Natural killer cell (primary cell): ENCODE data around the gene EPHA6. TPM values are rescaled to one million over a fixed set of nuclear protein-coding genes. Genes with fewer than 3 reads are reported as not detected.

Source experiments
- ATAC-seq, 3 donors: fragments of 150-1000 bp in 2 of 3; fragments of 200-7000 bp in 1 of 3; cut with Tn5 transposase; 1 replicate in 1 of 3; 2 replicates in 2 of 3; pipeline ENCODE4 v1.10.0; 2021; ENCODE audit warnings: mild to moderate bottlenecking in 2 of 3, moderate library complexity in 2 of 3
- DNase-seq, 2 donors: peaks; one replicate each; pipeline versions ENCODE4 v3.0.0 to v3.0.0-alpha.2; 2013 to 2021; ENCODE audit warnings: mixed read lengths in 1 of 2
- H3K27ac ChIP-seq: one replicate; pipeline ENCODE4 v1.5.1; 2013; ENCODE audit warnings: mild to moderate bottlenecking, low read length
- H3K27me3 ChIP-seq: one replicate; pipeline ENCODE4 v1.6.1; 2013; ENCODE audit warnings: low read length; ENCODE audit not compliant: control insufficient read depth, insufficient read depth
- H3K36me3 ChIP-seq: one replicate; pipeline ENCODE4 v1.6.1; 2013; ENCODE audit warnings: low read length; ENCODE audit not compliant: control insufficient read depth, insufficient read depth
- H3K4me1 ChIP-seq: one replicate; pipeline ENCODE4 v1.6.1; 2013; ENCODE audit warnings: low read length; ENCODE audit not compliant: control insufficient read depth, insufficient read depth
- H3K4me3 ChIP-seq: one replicate; pipeline ENCODE4 v1.5.1; 2013; ENCODE audit warnings: low read length
- H3K9me3 ChIP-seq: one replicate; pipeline ENCODE4 v1.6.1; 2013; ENCODE audit warnings: low read length; ENCODE audit not compliant: control insufficient read depth, insufficient read depth
- H3K27ac Mint-ChIP-seq, 2 donors: one replicate each; pipeline ENCODE4 v1.8.0; 2022; ENCODE audit warnings: mild to moderate bottlenecking in 2 of 2, mixed read lengths in 2 of 2, moderate library complexity in 1 of 2
- H3K27me3 Mint-ChIP-seq, 2 donors: one replicate each; pipeline ENCODE4 v1.8.0; 2022; ENCODE audit warnings: low read depth in 2 of 2, mixed read lengths in 2 of 2
- H3K36me3 Mint-ChIP-seq: one replicate; pipeline ENCODE4 v1.8.0; 2022; ENCODE audit warnings: mixed read lengths
- H3K4me1 Mint-ChIP-seq, 2 donors: one replicate each; pipeline ENCODE4 v1.8.0; 2022; ENCODE audit warnings: mixed read lengths in 2 of 2
- H3K4me3 Mint-ChIP-seq: one replicate; pipeline ENCODE4 v1.8.0; 2022; ENCODE audit warnings: mild to moderate bottlenecking, moderate library complexity, mixed read lengths
- H3K9me3 Mint-ChIP-seq, 2 donors: one replicate each; pipeline ENCODE4 v1.8.0; 2022; ENCODE audit warnings: mixed read lengths in 2 of 2
- WGBS: methylation state at CpG from one replicate; pipeline ENCODE4 v1.1.7; 2013; ENCODE audit warnings: missing lambda C conversion rate; ENCODE audit not compliant: insufficient coverage; 5-methylcytosine and 5-hydroxymethylcytosine counted together
- intact Hi-C: fragments of 100-400 bp; cut with micrococcal nuclease; formaldehyde crosslinking; loops from one replicate; pipeline ENCODE4 v1.14.2; 2022
- total RNA-seq, 4 donors: library from RNA; stranded (reverse); fragments of 120-200 nt in 1 of 4; gene quantifications; one replicate each; pipeline versions ENCODE4 v1.2.3 to v1.2.4, GENCODE V29; 2013 to 2022
- TF ChIP-seq, protein P1 (sequence below): fragments of 200-600 bp; IDR thresholded peaks from one replicate; pipeline ENCODE4 v1.8.0; 2022; ENCODE audit warnings: antibody characterized with exemption

Gene EPHA6
- total RNA-seq, 3 donors from 2014 or later (not counting 1 experiment from before 2014, with no cell fraction given), result not detected

DNA sequence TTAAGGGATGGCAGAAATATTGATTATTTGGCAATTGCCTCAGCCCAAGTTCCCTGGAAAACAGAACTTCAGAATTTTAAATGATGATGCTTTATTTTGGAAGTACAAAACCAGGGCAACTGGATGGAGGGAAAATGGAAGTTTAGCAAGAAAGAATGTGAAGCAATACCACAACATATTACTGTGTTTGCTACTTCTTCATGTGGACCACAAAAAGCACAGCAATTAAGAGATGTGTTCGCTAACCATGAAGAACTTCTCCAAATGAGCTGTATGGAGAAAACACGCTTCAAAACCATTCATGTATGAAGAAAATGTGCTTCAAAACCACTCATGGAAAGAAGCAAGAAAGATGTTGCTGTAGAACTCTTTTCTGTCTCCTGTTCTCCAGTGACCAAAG, 885.5 kb downstream of the EPHA6 start:
- H3K4me3 ChIP-seq, result no peak overlapping the region
- no peaks in the 10 kb centered on the region for H3K36me3 Mint-ChIP-seq
- WGBS, result 83% methylated on average over 2 of the region's 2 CpGs
- DNase-seq, result no peak
- TF ChIP-seq, protein P1, sequence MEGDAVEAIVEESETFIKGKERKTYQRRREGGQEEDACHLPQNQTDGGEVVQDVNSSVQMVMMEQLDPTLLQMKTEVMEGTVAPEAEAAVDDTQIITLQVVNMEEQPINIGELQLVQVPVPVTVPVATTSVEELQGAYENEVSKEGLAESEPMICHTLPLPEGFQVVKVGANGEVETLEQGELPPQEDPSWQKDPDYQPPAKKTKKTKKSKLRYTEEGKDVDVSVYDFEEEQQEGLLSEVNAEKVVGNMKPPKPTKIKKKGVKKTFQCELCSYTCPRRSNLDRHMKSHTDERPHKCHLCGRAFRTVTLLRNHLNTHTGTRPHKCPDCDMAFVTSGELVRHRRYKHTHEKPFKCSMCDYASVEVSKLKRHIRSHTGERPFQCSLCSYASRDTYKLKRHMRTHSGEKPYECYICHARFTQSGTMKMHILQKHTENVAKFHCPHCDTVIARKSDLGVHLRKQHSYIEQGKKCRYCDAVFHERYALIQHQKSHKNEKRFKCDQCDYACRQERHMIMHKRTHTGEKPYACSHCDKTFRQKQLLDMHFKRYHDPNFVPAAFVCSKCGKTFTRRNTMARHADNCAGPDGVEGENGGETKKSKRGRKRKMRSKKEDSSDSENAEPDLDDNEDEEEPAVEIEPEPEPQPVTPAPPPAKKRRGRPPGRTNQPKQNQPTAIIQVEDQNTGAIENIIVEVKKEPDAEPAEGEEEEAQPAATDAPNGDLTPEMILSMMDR, result no peak
- no peaks in the 10 kb centered on the region for H3K36me3 ChIP-seq
- no peaks in the 10 kb centered on the region for H3K4me1 Mint-ChIP-seq
- H3K27me3 ChIP-seq, result no peaks in the 10 kb centered on the region
- H3K4me3 Mint-ChIP-seq, result no peak overlapping the region
- H3K27ac ChIP-seq, result no peak overlapping the region
- H3K27ac Mint-ChIP-seq, result no peak overlapping the region
- H3K9me3 ChIP-seq, result no peaks in the 10 kb centered on the region
- intact Hi-C loops, result no loop called here
- no peak for ATAC-seq
- H3K27me3 Mint-ChIP-seq, result no peaks in the 10 kb centered on the region
- H3K9me3 Mint-ChIP-seq, result no peaks in the 10 kb centered on the region
- no peaks in the 10 kb centered on the region for H3K4me1 ChIP-seq

DNA sequence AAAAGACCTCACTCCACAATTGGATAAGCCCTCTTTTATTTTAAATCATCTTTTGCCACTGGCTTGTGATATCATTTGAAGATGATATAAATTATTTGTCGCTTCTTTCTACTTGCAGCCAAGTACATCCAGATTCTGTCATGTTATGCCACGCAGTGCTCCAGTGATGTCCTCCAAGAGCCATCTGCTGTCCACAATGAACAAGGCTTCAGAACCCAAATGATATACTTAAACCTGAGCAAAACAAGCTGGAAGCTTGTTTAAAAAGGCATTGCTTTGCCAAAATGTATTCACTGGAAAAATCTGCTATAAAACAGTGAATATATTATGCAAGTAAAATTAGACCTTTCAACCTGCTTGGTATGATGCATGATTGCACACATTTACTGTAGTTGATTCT, 891.4 kb downstream of the EPHA6 start:
- Histone ChIP-seq H3K9me3 (no peaks in the 10 kb centered on the region), H3K36me3 (no peaks in the 10 kb centered on the region), H3K4me1 (no peaks in the 10 kb centered on the region), H3K27ac (no peak overlapping the region), H3K4me3 (no peak overlapping the region), H3K27me3 (no peaks in the 10 kb centered on the region)
- Mint-ChIP-seq H3K27me3 (peaks cover 0 to 2% of the 10 kb centered on the region in 2 donors), H3K4me1 (no peaks in the 10 kb centered on the region), H3K27ac (no peak overlapping the region), H3K36me3 (no peaks in the 10 kb centered on the region), H3K4me3 (no peak overlapping the region), H3K9me3 (peaks cover 0 to 2% of the 10 kb centered on the region in 2 donors)
- 95% methylated on average over 2 of the region's 2 CpGs for WGBS
- ATAC-seq, result no peak
- TF ChIP-seq, protein P1, result no peak
- DNase-seq, result no peak
- intact Hi-C loops, result no loop called here

DNA sequence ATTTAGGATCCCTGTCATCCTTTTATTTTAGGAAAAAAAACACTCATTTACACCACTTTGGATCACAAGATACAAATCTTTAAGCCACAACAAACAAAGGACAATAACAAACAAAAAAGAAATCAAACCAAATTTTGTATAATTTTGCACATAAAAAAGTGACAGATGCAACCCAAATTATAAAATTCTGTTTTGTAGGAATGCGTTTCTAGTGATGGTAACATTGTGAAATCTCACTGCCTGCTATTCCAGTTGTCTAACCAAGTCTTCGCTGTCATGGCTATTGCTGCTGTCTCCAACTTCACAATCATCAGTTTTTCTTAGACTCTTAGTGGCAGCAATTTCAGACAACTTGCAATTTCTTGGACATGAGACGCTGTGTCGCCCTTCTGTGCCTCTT, 891.8 kb downstream of the EPHA6 start:
- Histone ChIP-seq H3K4me1 (no peaks in the 10 kb centered on the region), H3K36me3 (no peaks in the 10 kb centered on the region), H3K27ac (no peak overlapping the region), H3K9me3 (no peaks in the 10 kb centered on the region), H3K4me3 (no peak overlapping the region), H3K27me3 (no peaks in the 10 kb centered on the region)
- DNase-seq (no peak), ATAC-seq (no peak)
- no peak overlapping the region for H3K4me3 Mint-ChIP-seq
- H3K27ac Mint-ChIP-seq, result no peak overlapping the region
- H3K36me3 Mint-ChIP-seq, result no peaks in the 10 kb centered on the region
- intact Hi-C loops, result no loop called here
- H3K27me3 Mint-ChIP-seq, result peaks cover 0 to 2% of the 10 kb centered on the region in 2 donors
- H3K4me1 Mint-ChIP-seq, result no peaks in the 10 kb centered on the region
- peaks cover 0 to 2% of the 10 kb centered on the region in 2 donors for H3K9me3 Mint-ChIP-seq
- WGBS, result 87% methylated on average over 4 of the region's 4 CpGs
- TF ChIP-seq, protein P1, result no peak

DNA sequence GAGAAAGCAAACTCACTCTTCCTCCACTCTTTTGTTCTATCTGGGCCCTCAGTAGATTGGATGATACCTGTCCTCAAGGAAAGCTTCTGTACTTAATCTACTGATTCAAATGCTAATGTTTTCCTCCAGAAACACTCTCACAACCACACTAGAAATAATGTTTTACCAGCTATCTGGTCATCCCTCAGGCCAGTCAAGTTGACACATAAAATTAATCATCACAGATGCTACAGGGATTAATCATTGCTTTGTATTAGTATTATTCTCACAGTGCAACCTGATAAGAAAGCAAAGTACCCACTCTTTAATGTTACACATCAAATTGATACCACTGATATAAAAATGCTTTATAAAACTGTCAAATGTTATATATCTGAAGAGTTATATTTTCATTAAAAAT, 897.3 kb downstream of the EPHA6 start:
- intact Hi-C loops, result no loop called here
- DNase-seq (no peak), ATAC-seq (no peak)
- no peaks in the 10 kb centered on the region for H3K9me3 Mint-ChIP-seq
- H3K27ac ChIP-seq, result no peak overlapping the region
- H3K36me3 ChIP-seq, result no peaks in the 10 kb centered on the region
- H3K4me3 ChIP-seq, result no peak overlapping the region
- H3K36me3 Mint-ChIP-seq, result no peaks in the 10 kb centered on the region
- H3K4me3 Mint-ChIP-seq, result no peak overlapping the region
- no peak overlapping the region for H3K27ac Mint-ChIP-seq
- H3K4me1 ChIP-seq, result no peaks in the 10 kb centered on the region
- TF ChIP-seq, protein P1, result no peak
- no peaks in the 10 kb centered on the region for H3K9me3 ChIP-seq
- H3K27me3 Mint-ChIP-seq, result no peaks in the 10 kb centered on the region
- H3K27me3 ChIP-seq, result no peaks in the 10 kb centered on the region
- no peaks in the 10 kb centered on the region for H3K4me1 Mint-ChIP-seq
